Tibial nerve (tissue), 4 donors: Measurements from ENCODE around the gene S1PR3.

Source experiments
- EP300 ChIP-seq, 2 donors: sonication (generic); formaldehyde crosslinking; IDR thresholded peaks; one replicate each; pipeline ENCODE4 v1.6.1; 2017; ENCODE audit warnings: antibody characterized with exemption in 2 of 2, mild to moderate bottlenecking in 1 of 2
- TF ChIP-seq, protein P1 (sequence below), 5 experiments: fragments of 200-600 bp in 3 of 5; fragments of 450-650 bp in 2 of 5; sonication (generic) in 3 of 5; IDR thresholded peaks; one replicate each; pipeline ENCODE4 v1.5.1; 2016 to 2019; ENCODE audit warnings: antibody characterized with exemption in 5 of 5, mild to moderate bottlenecking in 3 of 5, moderate library complexity in 2 of 5

DNA sequence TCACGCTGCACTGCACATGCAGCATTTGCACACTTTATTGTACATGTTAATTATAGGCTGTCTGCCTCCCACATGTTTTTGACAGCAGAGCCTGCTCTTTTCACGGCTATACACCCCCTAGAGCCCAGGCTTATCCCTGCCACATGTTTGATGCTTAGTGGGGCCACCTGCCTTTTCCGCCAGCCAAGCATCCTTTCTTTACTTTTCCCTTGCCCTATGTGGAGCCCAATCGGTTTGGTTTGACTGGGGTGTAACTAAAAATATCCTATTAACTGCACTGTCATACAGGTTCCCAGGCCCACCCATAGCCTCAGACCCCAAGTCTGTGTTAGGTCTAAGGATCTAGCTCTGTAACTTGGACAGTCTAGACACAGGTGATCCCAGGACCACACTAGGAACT lies 18.9 kb upstream of the S1PR3 start:
- TF ChIP-seq, protein P1, sequence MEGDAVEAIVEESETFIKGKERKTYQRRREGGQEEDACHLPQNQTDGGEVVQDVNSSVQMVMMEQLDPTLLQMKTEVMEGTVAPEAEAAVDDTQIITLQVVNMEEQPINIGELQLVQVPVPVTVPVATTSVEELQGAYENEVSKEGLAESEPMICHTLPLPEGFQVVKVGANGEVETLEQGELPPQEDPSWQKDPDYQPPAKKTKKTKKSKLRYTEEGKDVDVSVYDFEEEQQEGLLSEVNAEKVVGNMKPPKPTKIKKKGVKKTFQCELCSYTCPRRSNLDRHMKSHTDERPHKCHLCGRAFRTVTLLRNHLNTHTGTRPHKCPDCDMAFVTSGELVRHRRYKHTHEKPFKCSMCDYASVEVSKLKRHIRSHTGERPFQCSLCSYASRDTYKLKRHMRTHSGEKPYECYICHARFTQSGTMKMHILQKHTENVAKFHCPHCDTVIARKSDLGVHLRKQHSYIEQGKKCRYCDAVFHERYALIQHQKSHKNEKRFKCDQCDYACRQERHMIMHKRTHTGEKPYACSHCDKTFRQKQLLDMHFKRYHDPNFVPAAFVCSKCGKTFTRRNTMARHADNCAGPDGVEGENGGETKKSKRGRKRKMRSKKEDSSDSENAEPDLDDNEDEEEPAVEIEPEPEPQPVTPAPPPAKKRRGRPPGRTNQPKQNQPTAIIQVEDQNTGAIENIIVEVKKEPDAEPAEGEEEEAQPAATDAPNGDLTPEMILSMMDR (IDR thresholded peaks at IDR 0.05), result no peak
- no peak for TF ChIP-seq EP300 (IDR thresholded peaks at IDR 0.05)
